CD4-positive, alpha-beta T cell treated with Interleukin-4 for 4 hours (primary cell): ENCODE measurements around the gene RELL2.
A peak's percentile ranks its signal among the peaks of the same experiment; 100 is the strongest.
"Not testable (repeated sequence)": the region's sequence is repeated elsewhere in the genome, so short reads cannot be mapped to it uniquely, and the experiment has no call there.

Experiments
- DNase-seq: peaks from one replicate; pipeline ENCODE4 v3.0.0-alpha.2; 2020

The RELL2 gene, protein sequence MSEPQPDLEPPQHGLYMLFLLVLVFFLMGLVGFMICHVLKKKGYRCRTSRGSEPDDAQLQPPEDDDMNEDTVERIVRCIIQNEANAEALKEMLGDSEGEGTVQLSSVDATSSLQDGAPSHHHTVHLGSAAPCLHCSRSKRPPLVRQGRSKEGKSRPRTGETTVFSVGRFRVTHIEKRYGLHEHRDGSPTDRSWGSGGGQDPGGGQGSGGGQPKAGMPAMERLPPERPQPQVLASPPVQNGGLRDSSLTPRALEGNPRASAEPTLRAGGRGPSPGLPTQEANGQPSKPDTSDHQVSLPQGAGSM

DNA sequence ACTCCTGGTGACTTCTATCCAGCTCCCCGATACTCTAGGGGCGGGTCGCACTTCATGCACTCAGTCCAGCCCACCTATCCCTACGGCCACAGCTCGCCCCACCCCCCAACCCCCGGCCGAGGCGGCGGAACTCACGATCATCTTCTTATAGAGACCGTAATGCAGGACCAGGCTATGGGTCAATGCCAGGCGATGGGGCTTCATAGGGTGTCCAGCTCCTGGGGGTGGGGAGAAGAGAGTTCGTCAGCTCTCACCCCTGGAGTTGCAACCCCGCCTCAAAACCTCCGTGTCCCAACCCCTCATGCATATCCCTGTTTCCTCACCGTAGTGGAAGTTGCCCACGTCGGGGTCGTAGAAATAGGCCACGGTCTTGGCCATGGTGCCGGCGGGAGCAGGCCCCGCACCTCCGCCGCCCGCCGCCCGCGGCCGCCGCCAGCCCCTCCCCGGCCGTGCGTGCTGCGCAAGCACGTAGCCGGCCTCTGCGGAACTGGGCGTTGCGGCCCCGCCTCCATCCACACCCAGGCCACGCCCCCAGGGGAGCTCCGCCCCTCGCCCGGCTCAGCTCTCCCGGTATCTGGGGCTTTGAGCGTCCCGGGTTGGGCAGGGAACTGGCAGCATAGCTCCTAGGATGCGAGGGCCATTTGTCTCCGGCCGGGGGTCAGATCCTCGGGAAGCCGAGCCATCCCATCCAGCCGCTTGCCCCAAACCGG lies at the start of gene RELL2, which contains the start of gene HDAC3:
TSS of gene RELL2 (plus strand) at position 585 of the 710 bp plus-strand sequence. CDS start 1,229 bp downstream, outside the sequence.
TSS of gene HDAC3 (minus strand) at position 437 of the 710 bp plus-strand sequence. CDS start at position 378, 59 bp downstream.
- DNase-seq = peak; percentile 88

GRCh38 chr5:141590127-141590526 lies 46.7 kb upstream of the RELL2 start:
- DNase-seq = no peak

DNA sequence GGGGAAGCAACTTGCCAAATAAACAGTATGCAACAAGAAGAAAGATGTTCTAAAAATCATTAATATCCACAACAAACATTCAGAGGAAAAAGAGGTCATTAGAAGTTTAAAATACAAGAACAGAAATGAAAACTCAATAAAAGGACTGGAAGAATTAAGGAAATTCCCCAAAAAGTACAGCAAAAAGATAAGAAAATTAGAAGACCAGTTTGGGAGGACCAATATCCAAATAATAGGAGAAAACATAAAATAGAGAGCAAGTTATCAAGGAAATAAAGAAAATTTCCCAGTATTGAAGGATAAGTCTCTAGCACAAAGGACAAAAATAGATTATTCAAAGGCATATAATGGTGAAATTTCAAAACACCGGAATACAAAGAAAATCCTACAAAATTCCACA lies 39.9 kb upstream of the RELL2 start:
- DNase-seq = no peak

DNA sequence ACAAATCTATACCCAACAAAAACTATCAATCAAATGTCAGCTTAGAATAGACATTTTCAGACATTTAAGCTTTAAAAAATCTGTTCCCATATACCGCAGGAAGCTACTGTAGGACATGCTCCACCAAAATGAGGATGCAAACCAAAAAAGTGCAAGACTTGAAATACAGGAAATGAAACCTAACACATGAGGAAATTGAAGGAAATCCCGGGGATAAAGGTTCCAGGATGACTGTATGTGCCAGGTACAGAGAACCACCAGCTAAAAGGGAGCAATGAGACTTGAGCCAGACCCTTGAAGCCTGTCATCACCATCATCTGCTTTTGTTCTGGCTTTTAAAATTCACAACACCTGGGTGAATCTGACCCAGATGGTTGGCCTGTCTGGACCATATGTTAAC lies 39.4 kb upstream of the RELL2 start:
- no peak for DNase-seq

GRCh38 chr5:141597814-141598213 lies 39.0 kb upstream of the RELL2 start:
- no peak for DNase-seq

DNA sequence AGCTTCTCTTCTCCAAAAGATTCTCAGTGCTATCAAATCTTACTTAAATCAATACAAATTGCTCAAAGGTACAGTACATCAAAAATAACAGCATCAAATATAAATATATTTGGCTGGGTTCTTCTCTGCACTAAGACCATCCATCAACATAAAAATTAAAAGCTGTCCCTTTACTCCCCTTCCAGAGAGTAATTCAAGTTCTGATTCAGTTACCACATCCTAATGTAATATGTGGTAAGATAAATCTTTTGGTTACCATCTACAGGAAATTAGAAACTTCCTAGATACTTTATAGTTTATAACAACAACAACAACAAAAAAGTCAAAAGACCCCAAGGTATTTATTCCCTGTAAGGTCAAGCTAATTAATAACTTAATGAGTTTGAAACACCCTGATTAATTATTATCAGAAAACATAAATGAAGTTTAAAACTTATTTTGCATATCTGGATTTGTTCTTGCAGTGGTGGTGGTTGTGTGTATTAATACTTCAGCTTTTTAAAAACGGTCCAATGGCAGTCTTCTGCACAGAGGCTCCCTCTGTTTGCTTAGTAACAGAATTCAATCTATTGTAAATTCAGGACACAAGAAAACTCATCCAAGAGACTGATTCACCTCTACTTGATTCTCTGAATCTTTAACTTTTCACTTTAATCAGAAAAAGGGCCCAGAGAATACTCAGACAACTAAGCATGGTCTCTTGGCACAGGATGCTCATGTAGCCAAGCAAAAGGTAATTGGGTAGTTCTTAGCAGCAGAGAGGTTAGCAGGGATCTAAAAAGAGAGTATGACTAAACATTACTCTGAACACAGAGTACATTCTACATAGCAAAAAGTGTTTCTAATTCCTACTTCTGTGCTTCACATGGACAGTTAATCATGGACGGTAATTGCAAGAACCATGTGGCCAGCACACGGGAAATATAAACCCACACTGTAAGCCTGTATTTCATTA lies 38.1 kb upstream of the RELL2 start:
- peak; percentile 53 for DNase-seq

GRCh38 chr5:141602606-141603005 lies 34.2 kb upstream of the RELL2 start:
- DNase-seq = no peak

- peak; percentile 54 for DNase-seq
Observed at GRCh38 chr5:141603923-141604717, 32.7 kb upstream of the RELL2 start.

DNA sequence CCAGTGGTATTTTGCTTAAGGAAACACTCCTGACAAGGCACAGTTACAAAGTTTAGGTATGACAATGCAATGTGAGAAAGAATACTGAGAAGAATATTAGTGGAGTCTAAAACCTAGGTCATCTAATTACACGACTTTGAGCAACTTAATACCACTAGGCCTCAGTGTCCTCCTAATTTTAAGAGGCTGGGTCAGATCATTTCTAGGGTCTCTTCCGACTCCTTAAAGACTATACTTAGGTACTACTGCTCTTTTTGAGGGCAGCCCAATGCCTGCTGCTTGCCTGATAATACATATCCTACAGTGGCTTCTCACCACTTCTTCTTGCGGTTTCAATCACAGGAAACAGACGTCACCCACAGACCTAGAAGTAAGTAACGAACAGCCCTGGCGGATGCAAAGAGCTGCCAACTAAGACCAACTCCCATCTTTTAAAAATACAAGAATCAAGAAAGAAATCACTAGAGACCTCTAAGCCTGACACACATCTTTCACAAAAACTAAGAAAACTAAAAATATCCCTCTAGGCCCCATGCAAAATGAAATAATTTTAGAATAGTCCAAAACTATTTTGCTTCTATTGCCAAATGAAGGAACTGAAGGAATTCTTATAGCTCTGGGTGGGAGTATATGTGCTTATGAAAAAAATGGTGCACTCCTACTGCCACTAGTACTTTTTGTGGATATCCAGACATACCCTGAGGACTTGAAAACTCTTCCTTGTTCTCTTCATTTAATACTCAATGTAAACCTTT lies 31.1 kb upstream of the RELL2 start:
- DNase-seq = peak; percentile 90

DNA sequence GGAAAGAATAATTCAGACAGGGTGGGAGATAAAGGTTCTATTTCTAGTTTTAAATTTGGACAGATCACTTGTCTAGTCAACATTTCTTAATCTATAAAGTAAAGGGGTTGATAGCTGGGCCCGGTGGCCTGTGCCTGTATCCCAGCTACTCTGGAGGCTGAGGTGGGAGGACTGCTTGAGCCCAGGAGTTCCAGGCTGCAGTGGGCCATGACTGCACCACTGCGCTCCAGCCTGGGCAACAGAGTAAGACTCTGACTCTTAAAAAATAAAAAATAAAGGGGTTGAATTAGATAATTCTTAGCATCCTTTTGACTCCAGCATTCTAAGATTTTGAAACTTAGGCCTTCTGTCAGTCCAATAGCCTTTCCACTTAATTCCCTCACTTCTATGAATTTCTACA lies 28.8 kb upstream of the RELL2 start:
- DNase-seq = no peak

DNA sequence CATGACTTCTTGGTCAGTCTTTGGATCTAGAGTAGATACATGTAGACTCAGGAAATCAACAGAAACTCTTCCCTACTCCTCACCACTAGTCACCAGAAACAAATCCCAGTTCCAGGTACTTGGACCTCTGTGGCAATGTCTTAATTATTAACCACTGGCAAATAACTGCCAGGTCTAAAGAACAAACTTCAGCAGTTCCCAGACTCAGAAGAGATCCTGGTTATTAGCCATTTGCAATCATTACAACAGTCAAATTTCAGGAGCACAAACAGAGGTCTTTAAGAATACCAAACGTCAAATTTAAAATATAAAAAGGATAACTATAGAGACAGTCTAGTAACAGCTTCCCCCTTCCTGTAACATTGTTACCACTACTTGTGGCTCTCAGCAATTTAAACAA lies 28.2 kb upstream of the RELL2 start:
- no peak for DNase-seq

- DNase-seq = no peak
Observed at GRCh38 chr5:141609044-141609443, 27.8 kb upstream of the RELL2 start.

- DNase-seq = not testable (repeated sequence)
Observed at GRCh38 chr5:141609921-141610320, 26.9 kb upstream of the RELL2 start.

- no peak for DNase-seq
Observed at GRCh38 chr5:141611289-141611688, 25.5 kb upstream of the RELL2 start.

DNA sequence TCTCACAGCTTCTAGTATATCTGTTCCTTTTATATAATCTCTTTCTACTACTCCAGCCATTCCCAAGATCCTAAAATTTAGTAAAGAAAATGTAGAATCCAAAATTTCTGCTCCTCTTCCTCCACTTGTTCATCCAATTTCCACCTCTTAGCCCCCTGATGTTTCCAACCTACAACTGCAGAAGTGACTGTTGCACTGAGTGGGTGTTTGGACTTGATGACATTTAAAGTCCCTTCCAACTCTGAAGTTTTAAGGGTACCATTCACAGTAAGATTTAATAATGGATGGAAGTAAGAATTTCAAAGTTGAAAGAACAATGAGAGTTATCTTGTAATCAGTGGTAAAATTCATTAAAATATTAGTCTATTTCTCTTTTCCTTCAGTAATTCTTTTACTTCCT lies 23.5 kb upstream of the RELL2 start:
- no peak for DNase-seq

GRCh38 chr5:141615991-141616720 lies 20.6 kb upstream of the RELL2 start:
- no peak for DNase-seq

- no peak for DNase-seq
Observed at GRCh38 chr5:141617128-141617527, 19.7 kb upstream of the RELL2 start.

DNA sequence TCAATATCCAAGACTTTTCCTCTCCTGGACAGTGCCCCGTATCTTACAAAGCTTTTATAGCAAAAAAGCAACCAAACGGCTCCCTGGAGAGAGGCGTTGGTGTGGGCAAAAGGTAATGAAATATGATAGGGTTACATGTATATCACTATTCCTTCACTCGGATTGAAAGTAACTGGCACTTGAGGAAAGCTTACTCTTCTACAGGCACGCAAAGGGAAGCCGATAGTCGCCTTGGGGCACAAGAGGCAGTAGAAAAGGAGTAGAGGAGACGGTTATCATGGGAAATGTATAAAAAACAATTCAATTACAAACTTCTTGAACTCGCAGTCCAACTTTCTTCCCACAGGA lies 19.1 kb upstream of the RELL2 start:
- DNase-seq = no peak

DNA sequence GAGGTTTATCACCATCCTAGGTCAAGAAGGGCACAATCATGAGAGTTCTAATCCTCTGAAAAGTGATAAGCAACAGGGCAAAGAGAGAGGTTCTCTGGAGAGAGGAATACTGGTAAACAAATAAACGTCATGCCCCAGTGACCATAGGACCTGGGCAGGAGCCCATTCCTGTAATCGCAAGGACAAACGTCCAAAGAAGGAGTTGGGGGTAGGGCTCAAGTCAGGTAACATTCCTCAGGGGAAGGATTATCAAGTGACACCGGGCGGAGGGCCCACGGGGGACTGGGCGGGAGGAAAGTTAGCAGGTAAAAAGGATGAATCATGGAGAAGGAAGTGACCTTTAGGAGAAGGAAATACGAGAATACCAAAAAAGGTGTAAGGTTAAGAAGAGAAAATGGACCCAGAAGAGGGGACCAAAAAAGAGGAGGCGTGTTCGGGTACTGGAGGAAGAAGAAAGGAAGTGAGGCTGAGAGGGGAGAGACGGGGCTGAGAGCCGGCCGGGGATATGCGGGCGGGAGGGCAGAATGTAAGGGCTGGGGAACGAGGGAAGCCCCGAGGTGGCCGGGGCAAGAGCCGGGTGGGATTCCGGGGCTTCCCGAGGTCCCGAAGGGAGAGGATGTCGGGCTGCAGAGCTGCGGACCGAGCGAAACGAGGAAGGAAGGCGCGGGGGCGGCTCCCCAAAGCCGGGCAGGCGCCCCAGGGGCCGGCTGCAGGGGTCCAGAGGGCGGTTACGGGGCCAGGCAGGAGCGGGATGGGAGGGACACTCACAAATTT lies 18.6 kb upstream of the RELL2 start:
- peak; percentile 74 for DNase-seq
